ENCODE measurements around the gene ENPP7.
A peak's percentile ranks its signal among the peaks of the same experiment; 100 is the strongest.

Gene ENPP7

DNA sequence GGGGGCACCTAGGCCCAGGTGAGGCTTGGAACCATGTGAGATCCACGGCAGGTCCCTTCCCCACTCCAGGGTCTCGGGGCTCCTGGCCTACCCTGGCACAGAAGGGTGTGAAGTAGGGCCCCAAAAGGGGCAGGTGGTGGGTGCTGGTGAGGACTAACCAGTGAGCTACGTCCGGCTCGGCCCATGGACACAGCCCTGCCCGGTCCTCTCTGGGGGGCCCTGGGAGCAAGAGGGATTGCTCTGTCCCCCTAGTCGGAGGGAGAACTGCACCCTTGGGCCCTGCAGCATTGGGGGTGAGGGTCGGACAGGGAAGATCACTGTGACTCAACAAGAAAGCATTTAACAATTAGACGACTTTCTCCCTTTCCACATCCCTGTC, 2.9 kb downstream of the ENPP7 start:
- Histone ChIP-seq H2AFZ (ENCODE audit: low read depth, low read length) (peak overlapping the region; percentile 96; the same call in 1 of the 2 replicates), H4K20me1 (ENCODE audit: insufficient read depth, low read length) (no peaks in the 10 kb centered on the region), H3K36me3 (replicated peaks; ENCODE audit: low read depth, low read length) (no peaks in the 10 kb centered on the region), H3K4me2 (ENCODE audit: low read length) (peak overlapping the region; percentile 99), H3K27me3 (ENCODE audit: low read depth, low read length) (peaks cover 4% of the 10 kb centered on the region; the same call in 1 of the 2 replicates), H3K27ac (ENCODE audit: low read length) (no peak overlapping the region), H3K9me3 (ENCODE audit: insufficient read depth, low read length) (no peaks in the 10 kb centered on the region), H3K9ac (ENCODE audit: low read length) (peak overlapping the region; percentile 71; the same call in 1 of the 2 replicates), H3K4me1 (ENCODE audit: low read length) (peaks cover 18% of the 10 kb centered on the region), H3K4me3 (ENCODE audit: low read length) (peak overlapping the region; percentile 82), H3K79me2 (ENCODE audit: low read length) (peaks cover 5% of the 10 kb centered on the region; the same call in 1 of the 2 replicates)
- no peak for TF ChIP-seq EZH2phosphoT487 (IDR thresholded peaks at IDR 0.05; ENCODE audit: low read depth)
- TF ChIP-seq, protein P1, sequence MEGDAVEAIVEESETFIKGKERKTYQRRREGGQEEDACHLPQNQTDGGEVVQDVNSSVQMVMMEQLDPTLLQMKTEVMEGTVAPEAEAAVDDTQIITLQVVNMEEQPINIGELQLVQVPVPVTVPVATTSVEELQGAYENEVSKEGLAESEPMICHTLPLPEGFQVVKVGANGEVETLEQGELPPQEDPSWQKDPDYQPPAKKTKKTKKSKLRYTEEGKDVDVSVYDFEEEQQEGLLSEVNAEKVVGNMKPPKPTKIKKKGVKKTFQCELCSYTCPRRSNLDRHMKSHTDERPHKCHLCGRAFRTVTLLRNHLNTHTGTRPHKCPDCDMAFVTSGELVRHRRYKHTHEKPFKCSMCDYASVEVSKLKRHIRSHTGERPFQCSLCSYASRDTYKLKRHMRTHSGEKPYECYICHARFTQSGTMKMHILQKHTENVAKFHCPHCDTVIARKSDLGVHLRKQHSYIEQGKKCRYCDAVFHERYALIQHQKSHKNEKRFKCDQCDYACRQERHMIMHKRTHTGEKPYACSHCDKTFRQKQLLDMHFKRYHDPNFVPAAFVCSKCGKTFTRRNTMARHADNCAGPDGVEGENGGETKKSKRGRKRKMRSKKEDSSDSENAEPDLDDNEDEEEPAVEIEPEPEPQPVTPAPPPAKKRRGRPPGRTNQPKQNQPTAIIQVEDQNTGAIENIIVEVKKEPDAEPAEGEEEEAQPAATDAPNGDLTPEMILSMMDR (IDR thresholded peaks at IDR 0.05; ENCODE audit: low read depth, low read length), result no peak

DNA sequence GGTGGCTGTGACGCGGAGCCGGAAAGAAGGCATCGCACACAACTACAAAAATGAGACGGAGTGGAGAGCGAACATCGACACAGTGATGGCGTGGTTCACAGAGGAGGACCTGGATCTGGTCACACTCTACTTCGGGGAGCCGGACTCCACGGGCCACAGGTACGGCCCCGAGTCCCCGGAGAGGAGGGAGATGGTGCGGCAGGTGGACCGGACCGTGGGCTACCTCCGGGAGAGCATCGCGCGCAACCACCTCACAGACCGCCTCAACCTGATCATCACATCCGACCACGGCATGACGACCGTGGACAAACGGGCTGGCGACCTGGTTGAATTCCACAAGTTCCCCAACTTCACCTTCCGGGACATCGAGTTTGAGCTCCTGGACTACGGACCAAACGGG, 4.4 kb downstream of the ENPP7 start:
- Histone ChIP-seq H2AFZ (ENCODE audit: low read depth, low read length) (no peak overlapping the region), H3K27ac (ENCODE audit: low read length) (no peak overlapping the region), H3K79me2 (ENCODE audit: low read length) (peaks cover 5% of the 10 kb centered on the region; the same call in 1 of the 2 replicates), H3K4me1 (ENCODE audit: low read length) (peaks cover 15% of the 10 kb centered on the region), H4K20me1 (ENCODE audit: insufficient read depth, low read length) (no peaks in the 10 kb centered on the region), H3K36me3 (replicated peaks; ENCODE audit: low read depth, low read length) (no peaks in the 10 kb centered on the region), H3K27me3 (ENCODE audit: low read depth, low read length) (peaks cover 14% of the 10 kb centered on the region), H3K9ac (ENCODE audit: low read length) (no peak overlapping the region), H3K4me2 (ENCODE audit: low read length) (no peak overlapping the region), H3K4me3 (ENCODE audit: low read length) (no peak overlapping the region), H3K9me3 (ENCODE audit: insufficient read depth, low read length) (no peaks in the 10 kb centered on the region)
- TF ChIP-seq, protein P1 (IDR thresholded peaks at IDR 0.05; ENCODE audit: low read depth, low read length), result no peak
- TF ChIP-seq EZH2phosphoT487 (IDR thresholded peaks at IDR 0.05; ENCODE audit: low read depth), result no peak

DNA sequence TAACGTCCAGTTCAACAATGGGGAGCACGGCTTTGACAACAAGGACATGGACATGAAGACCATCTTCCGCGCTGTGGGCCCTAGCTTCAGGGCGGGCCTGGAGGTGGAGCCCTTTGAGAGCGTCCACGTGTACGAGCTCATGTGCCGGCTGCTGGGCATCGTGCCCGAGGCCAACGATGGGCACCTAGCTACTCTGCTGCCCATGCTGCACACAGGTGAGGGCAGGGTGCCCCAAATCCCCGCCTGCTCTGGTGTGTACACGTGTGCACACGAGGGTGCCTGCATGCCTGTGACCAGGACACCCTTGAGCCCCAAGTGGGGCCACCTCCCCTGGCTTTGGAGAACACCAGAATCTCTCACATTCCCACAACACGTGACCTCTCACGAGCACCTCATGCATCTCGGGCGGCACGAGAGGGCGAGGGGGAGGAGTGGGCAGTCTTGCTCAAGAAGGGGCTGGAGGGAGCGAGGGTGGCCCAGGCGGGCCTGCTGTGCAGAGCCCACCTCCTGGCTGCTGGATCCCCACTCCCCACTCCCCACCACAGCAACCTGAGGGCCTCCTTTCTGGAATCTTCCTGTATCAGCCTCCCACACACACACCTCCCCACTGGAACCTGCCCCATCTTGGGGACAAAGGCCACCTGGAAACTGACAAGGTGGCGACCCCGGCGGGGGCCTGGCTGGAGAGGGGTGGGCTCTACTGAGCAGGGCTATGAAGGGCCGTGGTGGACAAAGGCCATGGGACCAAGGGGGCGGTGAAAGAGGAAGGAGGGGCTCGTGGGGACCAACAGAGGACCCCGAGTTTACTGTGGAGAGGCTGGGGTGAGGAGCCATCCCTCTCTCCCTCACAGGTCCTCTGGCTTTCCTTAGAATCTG, 6.5 kb downstream of the ENPP7 start:
- TF ChIP-seq, protein P1 (IDR thresholded peaks at IDR 0.05; ENCODE audit: low read depth, low read length), result no peak
- TF ChIP-seq EZH2phosphoT487 (IDR thresholded peaks at IDR 0.05; ENCODE audit: low read depth), result no peak
- H4K20me1 ChIP-seq (ENCODE audit: insufficient read depth, low read length), result no peaks in the 10 kb centered on the region
- H3K27ac ChIP-seq (ENCODE audit: low read length), result no peak overlapping the region
- H3K9ac ChIP-seq (ENCODE audit: low read length), result no peak overlapping the region
- H2AFZ ChIP-seq (ENCODE audit: low read depth, low read length), result no peak overlapping the region
- no peaks in the 10 kb centered on the region for H3K36me3 ChIP-seq (replicated peaks; ENCODE audit: low read depth, low read length)
- H3K4me3 ChIP-seq (ENCODE audit: low read length), result no peak overlapping the region
- no peak overlapping the region for H3K4me2 ChIP-seq (ENCODE audit: low read length)
- H3K4me1 ChIP-seq (ENCODE audit: low read length), result peaks cover 26% of the 10 kb centered on the region
- no peaks in the 10 kb centered on the region for H3K9me3 ChIP-seq (ENCODE audit: insufficient read depth, low read length)
- H3K27me3 ChIP-seq (ENCODE audit: low read depth, low read length), result peaks cover 25% of the 10 kb centered on the region
- peaks cover 5% of the 10 kb centered on the region; the same call in 1 of the 2 replicates for H3K79me2 ChIP-seq (ENCODE audit: low read length)

DNA sequence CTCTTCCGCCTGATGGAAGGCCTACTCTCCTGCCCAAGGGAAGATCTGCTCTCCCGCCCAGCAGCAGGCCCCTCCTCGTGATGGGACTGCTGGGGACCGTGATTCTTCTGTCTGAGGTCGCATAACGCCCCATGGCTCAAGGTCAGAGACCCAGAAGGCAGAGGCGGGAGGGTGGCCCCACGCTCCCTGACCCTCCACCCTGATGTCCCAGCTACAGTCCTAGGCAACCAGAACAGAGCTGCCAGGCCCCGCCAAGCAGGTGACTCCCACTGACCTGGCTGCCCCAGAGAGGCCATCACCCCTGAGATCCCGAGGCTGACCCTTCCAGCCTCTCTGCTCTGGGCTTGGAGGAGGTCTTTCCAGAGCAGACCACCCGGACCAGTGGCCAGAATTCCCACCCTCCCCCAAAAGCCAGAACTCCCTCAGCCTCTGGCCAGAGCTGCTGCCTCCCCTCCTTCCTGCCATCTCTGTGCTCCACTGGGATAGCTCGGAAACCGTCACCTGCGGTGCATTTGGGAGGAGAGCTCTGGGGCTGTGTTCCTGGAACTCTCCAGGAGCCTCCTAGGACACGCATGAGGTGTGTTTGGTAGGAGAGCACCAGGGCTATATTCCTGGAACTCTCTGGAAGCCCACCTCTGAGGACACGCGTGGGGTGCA, 7.3 kb downstream of the ENPP7 start:
- Histone ChIP-seq H3K27me3 (ENCODE audit: low read depth, low read length) (peaks cover 25% of the 10 kb centered on the region), H3K4me2 (ENCODE audit: low read length) (no peak overlapping the region), H3K79me2 (ENCODE audit: low read length) (no peaks in the 10 kb centered on the region), H3K27ac (ENCODE audit: low read length) (no peak overlapping the region), H3K9me3 (ENCODE audit: insufficient read depth, low read length) (no peaks in the 10 kb centered on the region), H2AFZ (ENCODE audit: low read depth, low read length) (no peak overlapping the region), H4K20me1 (ENCODE audit: insufficient read depth, low read length) (no peaks in the 10 kb centered on the region), H3K9ac (ENCODE audit: low read length) (no peak overlapping the region), H3K36me3 (replicated peaks; ENCODE audit: low read depth, low read length) (no peaks in the 10 kb centered on the region), H3K4me1 (ENCODE audit: low read length) (peaks cover 22% of the 10 kb centered on the region), H3K4me3 (ENCODE audit: low read length) (no peak overlapping the region)
- TF ChIP-seq, protein P1 (IDR thresholded peaks at IDR 0.05; ENCODE audit: low read depth, low read length), result no peak
- no peak for TF ChIP-seq EZH2phosphoT487 (IDR thresholded peaks at IDR 0.05; ENCODE audit: low read depth)
